ENCODE data around the gene FKBP1B.
"Not testable (repeated sequence)": the region's sequence is repeated elsewhere in the genome, so short reads cannot be mapped to it uniquely, and the experiment has no call there.

Gene FKBP1B

GRCh38 chr2:24106786-24107185 lies 57.2 kb downstream of the FKBP1B start:
- H3K27me3 ChIP-seq (ENCODE audit: insufficient read depth, low read length), result no peaks in the 10 kb centered on the region
- 0 out of 2 replicates have a peak, but pooled peaks cover 3% of the 10 kb centered on the region for H3K9me3 ChIP-seq (ENCODE audit: insufficient read depth, low read depth, low read length)
- H3K9ac ChIP-seq (ENCODE audit: low read depth, low read length), result no peak overlapping the region
- no peaks in the 10 kb centered on the region for H3K4me1 ChIP-seq (ENCODE audit: insufficient read depth, low read length)
- no peak overlapping the region for H3K4me3 ChIP-seq (ENCODE audit: low read length)
- H3K27ac ChIP-seq (ENCODE audit: low read depth, low read length), result no peak overlapping the region
- no peaks in the 10 kb centered on the region for H3K36me3 ChIP-seq (ENCODE audit: insufficient read depth, low read length)

DNA sequence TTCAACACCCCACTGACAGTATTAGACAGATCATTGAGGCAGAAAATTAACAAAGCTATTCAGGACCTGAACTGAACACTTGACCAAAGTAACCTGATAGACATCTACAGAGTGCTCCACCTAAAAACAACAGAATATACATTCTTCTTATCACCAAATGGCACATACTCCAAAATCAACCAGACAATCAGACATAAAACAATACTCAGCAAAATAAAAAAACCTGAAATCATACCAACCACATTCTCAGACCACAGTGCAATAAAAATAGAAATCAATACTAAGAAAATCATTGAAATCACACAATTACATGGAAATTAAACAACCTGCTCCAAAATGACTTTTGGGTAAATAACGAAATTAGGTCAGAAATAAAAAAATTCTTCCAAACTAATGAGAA lies 57.8 kb downstream of the FKBP1B start:
- Histone ChIP-seq H3K4me1 (ENCODE audit: insufficient read depth, low read length) (no peaks in the 10 kb centered on the region), H3K4me3 (ENCODE audit: low read length) (no peak overlapping the region), H3K9me3 (ENCODE audit: insufficient read depth, low read depth, low read length) (0 out of 2 replicates have a peak, but pooled peaks cover 3% of the 10 kb centered on the region), H3K9ac (ENCODE audit: low read depth, low read length) (no peak overlapping the region), H3K27me3 (ENCODE audit: insufficient read depth, low read length) (no peaks in the 10 kb centered on the region), H3K36me3 (ENCODE audit: insufficient read depth, low read length) (no peaks in the 10 kb centered on the region), H3K27ac (ENCODE audit: low read depth, low read length) (no peak overlapping the region)
- no CpG with 5 or more reads among the region's 1 CpG for WGBS

GRCh38 chr2:24109431-24109830 lies 59.9 kb downstream of the FKBP1B start:
- not testable (repeated sequence) for H3K36me3 ChIP-seq (ENCODE audit: insufficient read depth, low read length); H3K4me1 ChIP-seq (ENCODE audit: insufficient read depth, low read length); H3K27me3 ChIP-seq (ENCODE audit: insufficient read depth, low read length); H3K9ac ChIP-seq (ENCODE audit: low read depth, low read length); H3K4me3 ChIP-seq (ENCODE audit: low read length); H3K27ac ChIP-seq (ENCODE audit: low read depth, low read length); H3K9me3 ChIP-seq (ENCODE audit: insufficient read depth, low read depth, low read length)
- 89% methylated on average over 1 of the region's 1 CpG for WGBS

DNA sequence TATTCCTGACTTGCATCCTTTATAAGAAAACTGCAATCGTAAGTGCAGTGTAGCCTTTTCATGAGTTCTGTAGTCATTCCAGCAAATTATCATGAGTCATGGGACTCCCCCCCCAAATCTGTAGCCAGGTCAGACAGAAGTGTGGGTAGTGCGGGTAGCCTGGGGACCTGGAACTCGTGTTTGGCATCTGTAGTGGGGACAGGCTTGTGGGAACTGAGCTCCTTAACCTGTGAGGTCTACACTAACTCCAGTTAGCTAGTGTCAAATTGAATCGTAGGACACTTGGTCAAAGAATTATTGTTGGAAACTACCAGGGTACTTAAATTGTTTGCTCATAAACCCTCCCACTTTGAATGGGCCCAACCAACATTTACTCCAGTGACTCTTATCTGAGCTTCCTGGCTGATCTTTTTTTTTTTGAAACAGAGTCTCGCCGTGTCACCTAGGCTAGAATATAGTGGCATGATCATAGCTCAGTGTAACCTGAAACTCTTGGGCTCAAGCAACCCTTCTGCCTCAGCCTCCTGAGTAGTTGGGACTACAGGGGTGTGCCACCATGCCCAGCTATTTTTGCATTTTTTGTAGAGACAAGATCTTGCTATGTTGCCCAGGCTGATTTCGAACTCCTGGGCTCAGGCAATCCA lies 61.2 kb downstream of the FKBP1B start:
- WGBS, result 90% methylated on average over 7 of the region's 7 CpGs

GRCh38 chr2:24111407-24111901 lies 61.9 kb downstream of the FKBP1B start:
- Histone ChIP-seq H3K27ac (ENCODE audit: low read depth, low read length) (no peak overlapping the region), H3K9ac (ENCODE audit: low read depth, low read length) (no peak overlapping the region), H3K9me3 (ENCODE audit: insufficient read depth, low read depth, low read length) (peaks cover 15% of the 10 kb centered on the region), H3K36me3 (ENCODE audit: insufficient read depth, low read length) (no peaks in the 10 kb centered on the region), H3K27me3 (ENCODE audit: insufficient read depth, low read length) (no peaks in the 10 kb centered on the region), H3K4me1 (ENCODE audit: insufficient read depth, low read length) (no peaks in the 10 kb centered on the region), H3K4me3 (ENCODE audit: low read length) (no peak overlapping the region)
- 81% methylated on average over 2 of the region's 2 CpGs for WGBS

More for the DNA sequence above, 61.2 kb downstream of the FKBP1B start:
- Histone ChIP-seq H3K4me3 (ENCODE audit: low read length) (no peak overlapping the region), H3K27me3 (ENCODE audit: insufficient read depth, low read length) (no peaks in the 10 kb centered on the region), H3K9ac (ENCODE audit: low read depth, low read length) (no peak overlapping the region), H3K27ac (ENCODE audit: low read depth, low read length) (no peak overlapping the region), H3K4me1 (ENCODE audit: insufficient read depth, low read length) (no peaks in the 10 kb centered on the region), H3K9me3 (ENCODE audit: insufficient read depth, low read depth, low read length) (peaks cover 15% of the 10 kb centered on the region), H3K36me3 (ENCODE audit: insufficient read depth, low read length) (no peaks in the 10 kb centered on the region)
